A549 treated with DMSO at 1 μM for 4 hours (cell line): ENCODE data around the gene SLC17A6. TPM values are rescaled to one million over a fixed set of nuclear protein-coding genes. Genes with fewer than 3 reads are reported as not detected.

ENCODE experiments used
- total RNA-seq: library from RNA; stranded (reverse); fragments of 200-300 nt; extraction: Qiagen RNA extraction; gene quantifications from 5 replicates; pipeline ENCODE4 v1.2.3, GENCODE V29; 2022; ENCODE audit warnings: low read depth

Gene SLC17A6
- total RNA-seq: not detected in 5 replicates

DNA sequence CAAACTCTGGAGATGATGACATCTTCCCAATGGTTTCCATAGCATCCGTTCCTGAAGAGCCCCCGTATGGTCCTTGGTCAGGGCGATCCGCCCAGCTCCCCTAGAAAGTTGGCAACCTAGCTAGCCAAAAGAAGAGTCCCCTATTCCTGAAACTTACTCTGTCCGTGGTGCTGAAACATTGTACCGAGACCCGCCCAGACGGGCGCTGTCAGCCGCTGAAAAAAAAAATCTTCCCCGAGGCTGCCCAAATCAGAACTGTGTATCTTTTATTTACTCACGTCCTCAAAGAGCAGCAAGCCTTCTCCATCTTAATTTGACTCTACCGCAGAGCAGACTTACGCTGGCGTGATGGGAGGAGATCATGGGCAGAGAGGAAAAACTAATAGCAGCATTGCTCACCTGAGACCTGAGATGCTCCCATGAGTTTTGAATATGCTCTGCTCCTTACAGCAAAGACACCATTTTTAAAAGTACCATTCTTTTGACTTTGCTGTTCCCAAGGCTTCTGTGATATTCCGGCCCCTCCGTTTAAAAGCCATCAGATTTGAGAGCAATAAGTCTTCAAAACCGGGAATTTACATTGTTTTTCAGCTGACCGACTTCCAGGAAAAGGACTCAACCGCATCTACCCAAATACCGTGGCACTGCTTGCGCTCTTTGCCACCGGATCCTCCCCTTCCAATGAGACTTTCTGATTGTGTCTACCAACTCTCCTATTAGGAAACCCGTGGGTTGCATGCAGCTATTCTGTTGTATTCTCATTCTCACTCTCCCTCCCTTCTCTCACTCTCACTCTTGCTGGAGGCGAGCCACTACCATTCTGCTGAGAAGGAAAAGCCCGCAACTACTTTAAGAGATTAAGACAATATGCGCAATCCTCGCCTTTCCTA lies at the start of gene SLC17A6:
Gene SLC17A6 (plus strand): TSS at position 786 of the 890 bp plus-strand sequence. CDS start 153 bp downstream, outside the sequence.

Other genes with a start within 250 kb of the SLC17A6 start
- 1.5 to 2.5 TPM (median 2.0 TPM) in 5 replicates for gene ANO5, start 145.3 kb upstream of the SLC17A6 start, total RNA-seq